HG02884 (cell line): ENCODE data around the gene ABI1.
A peak's percentile ranks its signal among the peaks of the same experiment; 100 is the strongest.

ENCODE experiments used
- ATAC-seq: cut with Tn5 transposase; IDR thresholded peaks from one replicate; pipeline ENCODE4 v1.9.1; 2021; ENCODE audit warnings: mild to moderate bottlenecking, moderate library complexity; ENCODE audit not compliant: unreplicated experiment

Gene ABI1

DNA sequence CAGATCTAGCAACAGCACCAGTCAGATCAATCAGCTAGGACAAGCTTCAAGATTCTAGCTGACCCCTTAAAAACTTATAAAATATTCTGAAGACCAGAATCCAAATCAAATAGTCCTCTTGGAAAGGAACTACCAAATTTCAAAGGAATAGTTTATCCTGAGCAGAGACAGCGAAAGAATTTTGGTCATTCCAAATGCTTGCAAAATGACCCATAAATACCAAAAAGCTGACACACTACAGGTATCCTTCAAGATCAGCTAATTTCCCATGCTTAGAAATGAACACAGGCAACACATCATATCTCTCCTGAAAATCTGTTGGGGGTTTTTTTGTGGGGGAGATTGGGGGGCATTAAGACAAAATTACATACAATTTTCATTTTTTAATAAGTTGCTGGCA is 84.5 kb downstream of the ABI1 start:
- no peak for ATAC-seq

DNA sequence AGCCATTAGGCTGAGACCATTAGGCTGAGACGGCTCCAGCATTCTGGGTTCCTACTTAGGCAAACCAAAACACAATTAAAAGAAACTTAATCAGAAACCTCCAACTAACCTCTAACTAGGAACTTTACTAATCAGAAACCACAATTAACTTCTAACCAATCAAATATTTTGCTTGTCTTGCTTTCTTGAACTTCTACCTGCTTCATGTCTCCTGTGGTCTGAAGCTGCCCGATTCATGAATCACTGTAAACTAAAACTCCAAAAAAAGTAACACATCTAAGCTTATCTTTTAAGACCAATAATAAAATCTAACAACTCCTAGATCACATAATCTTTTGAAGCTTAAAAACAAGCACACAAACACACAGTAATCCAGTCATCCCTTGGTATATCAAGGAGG is 87.1 kb downstream of the ABI1 start:
- no peak for ATAC-seq

DNA sequence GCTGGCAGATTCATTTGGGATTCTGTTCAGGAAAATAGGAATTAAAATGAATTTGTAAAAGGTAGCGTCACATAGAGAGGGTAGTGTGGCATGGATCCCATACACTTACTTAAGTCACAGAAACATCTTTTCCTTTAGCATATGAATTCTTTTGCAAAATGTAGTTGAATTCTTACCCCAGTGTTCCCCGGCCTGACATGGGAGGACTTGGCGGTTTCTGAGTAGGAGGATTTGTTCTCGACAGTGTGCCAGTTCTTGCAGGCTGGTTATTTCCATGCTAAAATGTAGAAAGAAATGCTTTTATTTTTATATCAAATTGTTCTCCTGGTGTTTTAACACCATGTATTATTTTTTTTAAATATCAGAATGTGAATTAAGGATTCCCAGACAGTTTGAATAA is 90.7 kb downstream of the ABI1 start:
- no peak for ATAC-seq

DNA sequence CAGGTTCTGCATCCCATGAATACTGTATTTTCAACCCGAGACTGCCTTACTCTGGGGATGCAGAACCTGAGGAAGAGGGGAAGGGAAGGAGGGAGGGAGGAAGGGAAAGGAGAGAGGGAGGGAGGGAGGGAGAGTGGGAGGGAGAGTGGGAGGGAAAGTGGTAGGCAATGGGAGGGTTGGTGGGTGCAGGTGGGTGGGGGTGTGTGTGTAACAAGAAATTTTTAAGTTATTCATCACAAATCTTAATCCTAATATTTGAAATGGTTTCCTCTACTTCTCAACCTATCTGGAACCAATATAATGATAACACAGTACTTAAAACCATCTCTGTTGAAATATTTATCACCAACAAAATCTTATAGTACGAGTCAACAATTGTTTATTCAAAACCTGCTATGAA is 95.2 kb downstream of the ABI1 start:
- no peak for ATAC-seq

DNA sequence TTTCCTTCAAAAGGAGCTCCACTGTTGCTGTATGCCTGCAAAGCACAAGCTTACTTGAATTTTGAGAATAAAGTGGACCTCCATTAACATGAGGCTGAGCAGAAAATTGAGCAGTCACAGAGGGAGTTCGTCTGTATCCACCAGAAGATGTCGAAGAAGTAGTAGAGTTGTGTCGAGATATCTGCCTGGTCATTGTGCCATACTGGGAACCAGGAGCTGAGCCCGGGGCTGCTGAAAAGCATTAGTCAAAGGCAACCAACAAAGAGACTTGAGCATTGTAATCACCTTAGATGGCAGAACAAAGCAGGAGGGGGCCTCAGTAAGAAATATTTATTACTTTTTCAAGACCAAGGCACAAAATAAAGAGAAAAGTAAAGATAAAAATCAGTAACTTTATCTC is 101.8 kb downstream of the ABI1 start:
- ATAC-seq = no peak

- peak; percentile 88 for ATAC-seq
Measured at GRCh38 chr10:26755443-26755903, 105.3 kb downstream of the ABI1 start.

DNA sequence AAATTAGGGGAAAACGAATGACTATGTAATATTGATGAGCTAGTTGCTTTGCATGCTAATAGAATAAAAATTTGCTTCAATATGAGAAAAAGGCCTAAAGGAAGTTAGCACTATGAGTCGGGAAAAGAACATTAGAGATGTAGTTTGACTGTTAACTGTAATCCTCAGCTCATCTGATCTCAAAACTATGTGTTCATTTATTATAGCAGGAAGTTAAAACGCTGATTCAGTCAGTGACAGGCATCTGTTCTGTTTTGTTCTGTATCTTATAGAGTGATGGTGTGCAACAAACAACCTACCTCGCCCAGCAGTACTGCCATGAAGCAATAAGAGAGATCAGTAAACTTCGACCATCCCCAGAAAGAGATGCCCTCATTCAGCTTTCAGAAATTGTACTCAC is 114.7 kb downstream of the ABI1 start:
- ATAC-seq = no peak

DNA sequence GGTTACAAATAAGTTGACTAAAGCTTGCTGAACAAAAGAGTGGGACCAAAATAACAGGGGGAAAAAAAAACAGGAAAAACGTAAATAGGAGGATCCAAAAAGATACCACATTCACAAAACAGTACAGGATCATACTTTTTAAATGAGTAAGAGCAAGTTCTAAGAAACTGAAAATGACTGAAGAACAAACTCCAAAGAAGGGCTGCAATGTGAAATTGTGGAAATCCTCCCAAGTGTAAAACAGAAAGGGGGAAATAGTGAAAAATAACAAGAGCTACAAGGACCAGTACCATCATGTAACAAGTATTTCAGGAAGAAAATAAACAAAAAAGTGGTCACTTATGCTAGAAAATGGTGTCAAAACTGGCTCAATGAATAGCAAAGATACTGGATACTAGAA is 116.9 kb downstream of the ABI1 start:
- ATAC-seq = no peak

GRCh38 chr10:26743091-26743490 is 117.7 kb downstream of the ABI1 start:
- ATAC-seq = no peak

GRCh38 chr10:26741368-26741767 is 119.4 kb downstream of the ABI1 start:
- no peak for ATAC-seq

- no peak for ATAC-seq
Measured at GRCh38 chr10:26739071-26739631, 121.6 kb downstream of the ABI1 start.

DNA sequence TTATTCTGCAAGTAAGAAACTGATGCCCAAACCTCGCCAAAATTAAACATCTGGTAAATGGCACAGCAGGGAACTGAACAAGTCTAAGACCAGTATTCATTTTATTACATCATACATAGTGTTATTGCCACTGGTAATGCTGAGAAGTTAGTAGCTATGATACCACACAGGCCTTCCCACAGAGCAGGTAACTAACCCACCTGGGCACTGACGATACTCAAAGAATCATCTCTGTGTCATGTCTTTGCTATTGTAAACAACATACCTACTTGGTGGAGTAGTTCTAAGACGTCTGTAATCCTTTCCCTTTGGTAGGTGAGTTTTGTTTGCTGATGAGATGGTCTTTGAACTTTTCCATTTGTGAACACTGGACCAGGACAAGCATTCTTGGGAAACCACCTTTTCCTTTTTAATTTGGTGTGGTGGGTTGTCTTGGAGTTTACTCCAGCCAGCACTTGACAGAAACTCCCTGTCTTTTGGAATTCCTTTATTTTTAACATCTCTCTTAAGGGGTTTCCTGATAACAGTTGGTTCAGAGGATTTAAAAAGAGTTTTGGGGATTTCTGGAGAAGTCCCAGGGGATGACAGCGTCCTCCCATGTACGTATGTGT is 122.4 kb downstream of the ABI1 start:
- no peak for ATAC-seq

- peak; percentile 82 for ATAC-seq
Measured at GRCh38 chr10:26737730-26738129, 123.0 kb downstream of the ABI1 start.

DNA sequence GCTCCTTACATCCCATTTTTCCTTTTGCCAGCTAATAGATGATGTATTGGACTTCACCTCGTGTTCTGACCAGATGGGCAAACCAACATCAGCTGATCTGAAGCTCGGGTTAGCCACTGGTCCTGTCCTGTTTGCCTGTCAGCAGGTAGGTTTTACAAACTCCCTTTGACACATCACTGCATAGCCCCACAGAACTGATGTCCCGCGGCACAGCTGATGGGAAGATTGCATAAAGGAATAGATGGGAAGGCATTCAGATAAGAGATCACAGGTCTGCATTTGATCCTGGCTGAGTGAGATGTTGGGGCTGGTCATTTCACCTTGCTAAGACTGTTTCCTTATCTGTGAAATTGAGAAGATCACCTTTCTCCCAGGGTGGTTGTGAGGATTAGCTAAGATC is 125.3 kb downstream of the ABI1 start:
- ATAC-seq = no peak

- no peak for ATAC-seq
Measured at GRCh38 chr10:26733750-26734568, 126.8 kb downstream of the ABI1 start.

DNA sequence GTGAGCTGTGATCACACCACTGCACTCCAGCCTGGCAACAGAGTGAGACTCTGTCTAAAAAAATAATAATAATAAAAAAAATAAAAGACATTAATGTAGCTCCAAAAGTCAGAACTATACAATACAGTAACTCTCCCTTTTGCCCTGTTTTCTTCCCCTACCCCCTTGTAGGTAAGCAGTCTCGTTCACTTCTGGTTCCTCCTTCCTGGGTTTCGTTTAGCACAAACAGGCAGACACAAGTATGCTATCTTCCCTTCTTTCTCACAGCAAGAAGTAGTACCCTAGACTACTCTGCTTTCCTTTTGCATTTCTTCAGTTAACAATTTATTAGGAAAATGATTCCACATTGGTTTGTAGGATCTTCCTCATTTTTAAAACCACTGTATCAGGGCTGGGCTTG is 130.2 kb downstream of the ABI1 start:
- ATAC-seq = no peak

- ATAC-seq = no peak
Measured at GRCh38 chr10:26729395-26729794, 131.4 kb downstream of the ABI1 start.

- ATAC-seq = no peak
Measured at GRCh38 chr10:26728957-26729356, 131.8 kb downstream of the ABI1 start.

- no peak for ATAC-seq
Measured at GRCh38 chr10:26727005-26727404, 133.8 kb downstream of the ABI1 start.

GRCh38 chr10:26725837-26726727 is 134.7 kb downstream of the ABI1 start:
- ATAC-seq = no peak

- no peak for ATAC-seq
Measured at GRCh38 chr10:26723016-26723415, 137.7 kb downstream of the ABI1 start.
